ENCODE data around the gene THRAP3. TPM values are rescaled to one million over a fixed set of nuclear protein-coding genes. Genes with fewer than 3 reads are reported as not detected.

THRAP3 gene
- total RNA-seq (2022) (86.8 and 89.1 TPM in 2 replicates), Bru-seq, nascent RNA (percentile 84 among the genes with signal in this experiment), BruChase-seq, experiment 1, labeled RNA remaining after a 2-hour chase (percentile 85 among the genes with signal in this experiment), BruChase-seq, experiment 2, labeled RNA remaining after a 6-hour chase (percentile 90 among the genes with signal in this experiment)
- long read RNA-seq, full-length matches to known transcripts, result 2 of 15 reads
- long read RNA-seq, partial matches to known transcripts, result 3 of 15 reads
- long read RNA-seq, other reads (novel, unspliced or antisense), result 10 of 15 reads

GRCh38 chr1:36223996-36224536, at the start of gene THRAP3:
Gene THRAP3 (plus strand): TSS chr1:36224443. CDS start chr1:36282564, 58,121 bp downstream.
- peaks cover 5% of the 10 kb centered on the region; the same call in 1 of the 2 replicates for H3K4me1 ChIP-seq

GRCh38 chr1:36174713-36175112, 49.5 kb upstream of the THRAP3 start:
- intact Hi-C loops (cut with micrococcal nuclease; ENCODE audit: unreplicated experiment), result no loop called here
- Histone ChIP-seq H3K4me1 (no peaks in the 10 kb centered on the region), H3K9me3 (no peaks in the 10 kb centered on the region), H3K27me3 (replicated peaks; ENCODE audit: control insufficient read depth, insufficient read depth, low read length) (no peaks in the 10 kb centered on the region), H3K36me3 (ENCODE audit: control insufficient read depth, insufficient read depth, low read length) (no peaks in the 10 kb centered on the region), H3K4me3 (ENCODE audit: low read depth, low read length) (no peak overlapping the region)
- Mint-ChIP-seq H3K27me3 (ENCODE audit: insufficient read depth, unreplicated experiment) (no peaks in the 10 kb centered on the region), H3K9me3 (ENCODE audit: unreplicated experiment) (no peaks in the 10 kb centered on the region), H3K4me1 (ENCODE audit: low read depth, unreplicated experiment) (no peaks in the 10 kb centered on the region), H3K27ac (ENCODE audit: unreplicated experiment) (no peak overlapping the region), H3K36me3 (ENCODE audit: insufficient read depth, unreplicated experiment) (peaks cover 22% of the 10 kb centered on the region), H3K4me3 (ENCODE audit: unreplicated experiment) (no peak overlapping the region)
- ChIA-PET CTCF (interaction anchor here (1.0 kb wide), 1 partner anchor 13 kb away, joined by 3 read pairs; no protein-coding TSS in a partner anchor), POLR2A (no interaction called here)
- TF ChIP-seq CTCF (IDR thresholded peaks at IDR 0.05; ENCODE audit: insufficient read depth in 1 of 2, low read depth in 1 of 2, low read length in 1 of 2, severe bottlenecking in 1 of 2, unreplicated experiment in 1 of 2), result no peak
- no peak for DNase-seq
- no TSS peak for BruUV-seq (replicated peaks)

More at GRCh38 chr1:36223996-36224536, at the start of gene THRAP3:
- Mint-ChIP-seq H3K27me3 (ENCODE audit: insufficient read depth, unreplicated experiment) (no peaks in the 10 kb centered on the region), H3K27ac (ENCODE audit: unreplicated experiment) (peak within 1 kb of the TSS; percentile 98), H3K4me3 (ENCODE audit: unreplicated experiment) (peak within 1 kb of the TSS; percentile 99), H3K9me3 (ENCODE audit: unreplicated experiment) (no peaks in the 10 kb centered on the region), H3K4me1 (ENCODE audit: low read depth, unreplicated experiment) (peaks cover 7% of the 10 kb centered on the region), H3K36me3 (ENCODE audit: insufficient read depth, unreplicated experiment) (peaks cover 39% of the 10 kb centered on the region)
- Histone ChIP-seq H3K27me3 (replicated peaks; ENCODE audit: control insufficient read depth, insufficient read depth, low read length) (no peaks in the 10 kb centered on the region), H3K36me3 (ENCODE audit: control insufficient read depth, insufficient read depth, low read length) (no peaks in the 10 kb centered on the region; the same call in 1 of the 2 replicates), H3K9me3 (no peaks in the 10 kb centered on the region), H3K4me3 (ENCODE audit: low read depth, low read length) (peak within 1 kb of the TSS; percentile 58)
- ChIA-PET CTCF (interaction anchor here (0.6 to 2.4 kb wide), 8 partner anchors 12 to 110 kb away, joined by 3 to 11 read pairs (median 4); partner anchors contain the start of gene TRAPPC3), POLR2A (interaction anchor here (0.6 to 1.6 kb wide), 5 partner anchors 12 to 163 kb away, joined by 3 to 9 read pairs (median 3); partner anchors contain the start of gene SH3D21)
- TF ChIP-seq CTCF (IDR thresholded peaks at IDR 0.05; ENCODE audit: insufficient read depth in 1 of 2, low read depth in 1 of 2, low read length in 1 of 2, severe bottlenecking in 1 of 2, unreplicated experiment in 1 of 2), result no peak
- BruUV-seq (replicated peaks), result no TSS peak
- intact Hi-C loops (cut with micrococcal nuclease; ENCODE audit: unreplicated experiment), result loop anchor here (1.0 to 10.0 kb wide), 3 partner anchors 61 to 161 kb away; partner anchors contain the start of genes STK40 and TRAPPC3
- peak; percentile 98 for DNase-seq

- no peak for TF ChIP-seq CTCF (IDR thresholded peaks at IDR 0.05; ENCODE audit: insufficient read depth in 1 of 2, low read depth in 1 of 2, low read length in 1 of 2, severe bottlenecking in 1 of 2, unreplicated experiment in 1 of 2)
- no peaks in the 10 kb centered on the region for H3K4me1 Mint-ChIP-seq (ENCODE audit: low read depth, unreplicated experiment)
- H3K4me3 ChIP-seq (ENCODE audit: low read depth, low read length), result no peak overlapping the region
- ChIA-PET POLR2A (no interaction called here), CTCF (no interaction called here)
- H3K27me3 Mint-ChIP-seq (ENCODE audit: insufficient read depth, unreplicated experiment), result no peaks in the 10 kb centered on the region
- no peaks in the 10 kb centered on the region for H3K27me3 ChIP-seq (replicated peaks; ENCODE audit: control insufficient read depth, insufficient read depth, low read length)
- H3K9me3 ChIP-seq, result no peaks in the 10 kb centered on the region
- intact Hi-C loops (cut with micrococcal nuclease; ENCODE audit: unreplicated experiment), result no loop called here
- no peak overlapping the region for H3K27ac Mint-ChIP-seq (ENCODE audit: unreplicated experiment)
- H3K36me3 Mint-ChIP-seq (ENCODE audit: insufficient read depth, unreplicated experiment), result peaks cover 29% of the 10 kb centered on the region
- no peak overlapping the region for H3K4me3 Mint-ChIP-seq (ENCODE audit: unreplicated experiment)
- H3K4me1 ChIP-seq, result no peaks in the 10 kb centered on the region
- H3K36me3 ChIP-seq (ENCODE audit: control insufficient read depth, insufficient read depth, low read length), result no peaks in the 10 kb centered on the region
- BruUV-seq (replicated peaks), result no TSS peak
- H3K9me3 Mint-ChIP-seq (ENCODE audit: unreplicated experiment), result no peaks in the 10 kb centered on the region
- no peak for DNase-seq
Measured at GRCh38 chr1:36175137-36176095, 48.8 kb upstream of the THRAP3 start.

Measured in Caco-2 (cell line).